ENCODE results near the gene RRBP1.

GRCh38 chr20:17682889-17683198, 802 bp upstream of the RRBP1 start:
- TF ChIP-seq CTCF (IDR thresholded peaks at IDR 0.05) (no peak), POLR2A (IDR thresholded peaks at IDR 0.05) (no peak)

Data from vagina (tissue), 2 donors.